HEK293 (cell line): Measurements from ENCODE around the gene CDADC1.
A peak's percentile ranks its signal among the peaks of the same experiment; 100 is the strongest.

Experiments
- CTCF ChIA-PET: fragments of 350-600 bp; formaldehyde crosslinking; extraction: SDS; loops from one replicate; lab custom pipeline; 2021; ENCODE audit warnings: antibody characterized with exemption; lab: Yijun Ruan, JAX
- POLR2A ChIA-PET: fragments of 300-600 bp; formaldehyde crosslinking; extraction: SDS; loops from one replicate; lab custom pipeline; 2020; ENCODE audit warnings: antibody characterized with exemption, inconsistent platforms; lab: Yijun Ruan, JAX
- H3K27ac ChIP-seq: fragments of 200-500 bp; sonication (Bioruptor generic); 2 replicates; pipeline ENCODE4 v1.5.1; 2014; ENCODE audit warnings: low read depth, low read length, control low read depth, inconsistent platforms; ENCODE audit errors: extremely low read depth
- H3K36me3 ChIP-seq, 2 experiments: fragments of 200-500 bp in 1 of 2; sonication (Bioruptor generic) in 1 of 2; 1 replicate in 1 of 2; 2 replicates in 1 of 2; pipeline ENCODE4 v1.5.1; 2014 to 2017; ENCODE audit warnings: inconsistent platforms in 2 of 2, low read length in 2 of 2; ENCODE audit not compliant: control insufficient read depth in 2 of 2, insufficient read depth in 1 of 2
- H3K4me1 ChIP-seq: fragments of 200-500 bp; sonication (Bioruptor generic); 2 replicates; pipeline ENCODE4 v1.5.1; 2014; ENCODE audit warnings: mild to moderate bottlenecking, low read length, inconsistent platforms; ENCODE audit not compliant: control insufficient read depth, insufficient read depth
- H3K4me3 ChIP-seq: 2 replicates; pipeline ENCODE4 v1.5.1; 2011; ENCODE audit warnings: low read depth, mild to moderate bottlenecking, control low read depth, low read length, moderate library complexity
- H3K9me3 ChIP-seq: fragments of 200-500 bp; sonication (Bioruptor generic); 2 replicates; pipeline ENCODE4 v1.5.1; 2014; ENCODE audit warnings: low read depth, low read length, inconsistent platforms; ENCODE audit not compliant: control insufficient read depth, insufficient read depth
- BCL11A ChIP-seq: fragments of 450-650 bp; formaldehyde crosslinking; IDR thresholded peaks from 2 replicates; pipeline ENCODE4 v1.5.1; 2016; ENCODE audit warnings: low read depth, missing biosample characterization, missing genetic modification characterization
- EGR2 ChIP-seq: fragments of 450-650 bp; formaldehyde crosslinking; IDR thresholded peaks from 2 replicates; pipeline ENCODE4 v1.5.1; 2016; ENCODE audit warnings: low read depth, missing biosample characterization, missing genetic modification characterization
- KLF16 ChIP-seq: fragments of 450-650 bp; formaldehyde crosslinking; IDR thresholded peaks from 2 replicates; pipeline ENCODE4 v1.5.1; 2017; ENCODE audit warnings: missing biosample characterization, missing genetic modification characterization
- PBX3 ChIP-seq: sonication (generic); formaldehyde crosslinking; IDR thresholded peaks from 2 replicates; pipeline ENCODE4 v1.8.1; 2022; ENCODE audit warnings: mild to moderate bottlenecking, moderate library complexity, missing genetic modification reagents
- SCRT1 ChIP-seq: fragments of 450-650 bp; formaldehyde crosslinking; IDR thresholded peaks from 2 replicates; pipeline ENCODE4 v1.5.1; 2016; ENCODE audit warnings: missing biosample characterization, missing genetic modification characterization, borderline replicate concordance
- SETDB1 ChIP-seq: IDR thresholded peaks from one replicate; pipeline ENCODE4 v1.6.1; 2017; ENCODE audit warnings: mild to moderate bottlenecking, low read length, moderate library complexity, mixed read lengths; ENCODE audit not compliant: insufficient read length
- TRIM28 ChIP-seq: IDR thresholded peaks from 2 replicates; pipeline ENCODE4 v1.6.1; 2011; ENCODE audit warnings: low read length, control low read depth, borderline replicate concordance
- ZBTB49 ChIP-seq: fragments of 450-650 bp; formaldehyde crosslinking; IDR thresholded peaks from 2 replicates; pipeline ENCODE4 v1.5.1; 2016; ENCODE audit warnings: missing biosample characterization, missing genetic modification characterization, low read depth
- ZFHX2 ChIP-seq: fragments of 450-650 bp; formaldehyde crosslinking; conservative IDR thresholded peaks from 2 replicates; pipeline ENCODE4 v1.5.1; 2016; ENCODE audit warnings: missing biosample characterization, missing genetic modification characterization
- ZNF155 ChIP-seq: fragments of 450-650 bp; formaldehyde crosslinking; IDR thresholded peaks from 2 replicates; pipeline ENCODE4 v1.5.1; 2016; ENCODE audit warnings: missing biosample characterization, missing genetic modification characterization
- ZNF174 ChIP-seq: fragments of 450-650 bp; formaldehyde crosslinking; IDR thresholded peaks from 2 replicates; pipeline ENCODE4 v1.5.0; 2017; ENCODE audit warnings: missing biosample characterization, mild to moderate bottlenecking, missing genetic modification characterization
- ZNF24 ChIP-seq: fragments of 450-650 bp; formaldehyde crosslinking; IDR thresholded peaks from 2 replicates; pipeline ENCODE4 v1.5.1; 2016; ENCODE audit warnings: missing biosample characterization, missing genetic modification characterization
- ZNF26 ChIP-seq: fragments of 450-650 bp; formaldehyde crosslinking; IDR thresholded peaks from 2 replicates; pipeline ENCODE4 v1.5.1; 2016; ENCODE audit warnings: missing biosample characterization, missing genetic modification characterization
- ZNF302 ChIP-seq: fragments of 450-650 bp; formaldehyde crosslinking; IDR thresholded peaks from 2 replicates; pipeline ENCODE4 v1.5.1; 2016; ENCODE audit warnings: missing biosample characterization, missing genetic modification characterization, low read depth
- ZNF362 ChIP-seq: fragments of 450-650 bp; formaldehyde crosslinking; IDR thresholded peaks from 2 replicates; pipeline ENCODE4 v1.5.1; 2016; ENCODE audit warnings: missing biosample characterization, missing genetic modification characterization
- ZNF398 ChIP-seq: fragments of 450-650 bp; formaldehyde crosslinking; IDR thresholded peaks from 2 replicates; pipeline ENCODE4 v1.5.1; 2017; ENCODE audit warnings: missing biosample characterization, missing genetic modification characterization
- ZNF549 ChIP-seq: fragments of 450-650 bp; IDR thresholded peaks from 2 replicates; pipeline ENCODE4 v1.5.1; 2018; ENCODE audit warnings: missing biosample characterization, missing genetic modification characterization, mild to moderate bottlenecking, inconsistent platforms, moderate library complexity
- ZNF692 ChIP-seq: fragments of 450-650 bp; formaldehyde crosslinking; IDR thresholded peaks from 2 replicates; pipeline ENCODE4 v1.5.1; 2016; ENCODE audit warnings: missing biosample characterization, missing genetic modification characterization
- ZSCAN23 ChIP-seq: fragments of 450-650 bp; formaldehyde crosslinking; IDR thresholded peaks from 2 replicates; pipeline ENCODE4 v1.5.1; 2016; ENCODE audit warnings: missing biosample characterization, missing genetic modification characterization

CDADC1 gene

GRCh38 chr13:49247643-49248621 is at the start of gene CDADC1 (continued):
- peak; percentile 84 for TF ChIP-seq ZNF24 (tag by site-specific recombination)
- TF ChIP-seq ZFHX2: peak; percentile 71
- TF ChIP-seq BCL11A (tag by site-specific recombination): peak; percentile 90; the same call in 1 of the 2 replicates

GRCh38 chr13:49206641-49207040 is 41.1 kb upstream of the CDADC1 start:
- no peak overlapping the region for H3K4me3 ChIP-seq
- no peaks in the 10 kb centered on the region for H3K9me3 ChIP-seq
- peaks cover 5 to 39% of the 10 kb centered on the region in 2 experiments; a peak in 2 of 3 replicates for H3K36me3 ChIP-seq
- POLR2A ChIA-PET: no interaction called here
- TF ChIP-seq ZNF362 (tag by site-specific recombination): no peak
- TF ChIP-seq EGR2 (tag by site-specific recombination): no peak
- TF ChIP-seq ZSCAN23: no peak
- no peak for TF ChIP-seq ZNF26 (tag by site-specific recombination)
- TF ChIP-seq ZNF549 (tag by site-specific recombination): no peak
- no peak for TF ChIP-seq ZNF155 (tag by site-specific recombination)
- no peak for TF ChIP-seq PBX3 (CRISPR knock-in tag)
- no peak for TF ChIP-seq SETDB1
- no peak for TF ChIP-seq ZNF692 (tag by site-specific recombination)
- no peak overlapping the region for H3K27ac ChIP-seq
- no peaks in the 10 kb centered on the region for H3K4me1 ChIP-seq
- CTCF ChIA-PET: interaction anchor here (0.6 kb wide), 1 partner anchor 74 kb away, joined by 3 read pairs; no protein-coding TSS in a partner anchor

GRCh38 chr13:49208619-49209018 is 39.1 kb upstream of the CDADC1 start:
- CTCF ChIA-PET: interaction anchor here (0.7 kb wide), 1 partner anchor 391 kb away, joined by 3 read pairs; no protein-coding TSS in a partner anchor
- H3K36me3 ChIP-seq: peaks cover 0 to 27% of the 10 kb centered on the region in 2 experiments; a peak in 1 of 3 replicates
- POLR2A ChIA-PET: no interaction called here

More at GRCh38 chr13:49208619-49209018, 39.1 kb upstream of the CDADC1 start:
- no peaks in the 10 kb centered on the region for H3K4me1 ChIP-seq
- TF ChIP-seq ZNF302 (tag by site-specific recombination) (no peak), TRIM28 (no peak), ZBTB49 (tag by site-specific recombination) (no peak), ZNF24 (tag by site-specific recombination) (no peak), SCRT1 (tag by site-specific recombination) (no peak), ZNF174 (no peak), ZNF398 (tag by site-specific recombination) (no peak), KLF16 (tag by site-specific recombination) (no peak), ZSCAN23 (no peak)
- TF ChIP-seq, all 188 proteins: peak for 0
- Histone ChIP-seq H3K9me3 (no peaks in the 10 kb centered on the region), H3K4me3 (no peak overlapping the region), H3K27ac (no peak overlapping the region)
